GM18951 (cell line): ENCODE measurements around the gene TNFRSF14.
A peak's percentile ranks its signal among the peaks of the same experiment; 100 is the strongest.
"Not testable (repeated sequence)": the region's sequence is repeated elsewhere in the genome, so short reads cannot be mapped to it uniquely, and the experiment has no call there.

Experiments
- POLR2A ChIP-seq: IDR thresholded peaks from 4 replicates; pipeline ENCODE4 v1.6.1; 2011; ENCODE audit warnings: mild to moderate bottlenecking; ENCODE audit not compliant: insufficient read length, insufficient read depth; ENCODE audit errors: extremely low read depth
- in situ Hi-C: fragments of 300-500 bp; cut with MboI; formaldehyde crosslinking; loops from one replicate; pipeline ENCODE4 v1.12.0; 2022; ENCODE audit warnings: low sequenced_read_pairs, mixed read lengths, inconsistent platforms; ENCODE audit not compliant: unreplicated experiment

Gene TNFRSF14

GRCh38 chr1:2575801-2576663, 19.9 kb downstream of the TNFRSF14 start:
- in situ Hi-C loops, result no loop called here
- no peak for TF ChIP-seq POLR2A

- peak; percentile 25 for TF ChIP-seq POLR2A
- in situ Hi-C loops, result not testable (repeated sequence)
Observed at GRCh38 chr1:2577565-2578075, 21.4 kb downstream of the TNFRSF14 start.

DNA sequence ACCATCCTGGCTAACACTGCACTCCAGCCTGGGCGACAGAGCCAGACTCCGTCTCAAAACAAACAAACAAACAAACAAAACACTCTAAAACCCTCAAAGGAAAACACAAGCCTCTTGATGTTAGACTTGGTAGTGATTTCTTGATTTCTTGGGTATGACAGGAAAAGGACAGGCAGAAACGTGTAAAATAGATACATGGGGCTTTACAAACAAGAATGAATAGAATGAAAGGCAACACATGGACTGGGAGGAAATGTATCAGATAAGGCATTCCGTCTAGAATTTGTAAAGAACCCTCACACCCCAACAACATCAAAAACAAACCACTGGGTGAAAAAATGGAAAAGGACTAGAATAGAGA, 22.6 kb downstream of the TNFRSF14 start:
- in situ Hi-C loops, result no loop called here
- TF ChIP-seq POLR2A, result no peak

DNA sequence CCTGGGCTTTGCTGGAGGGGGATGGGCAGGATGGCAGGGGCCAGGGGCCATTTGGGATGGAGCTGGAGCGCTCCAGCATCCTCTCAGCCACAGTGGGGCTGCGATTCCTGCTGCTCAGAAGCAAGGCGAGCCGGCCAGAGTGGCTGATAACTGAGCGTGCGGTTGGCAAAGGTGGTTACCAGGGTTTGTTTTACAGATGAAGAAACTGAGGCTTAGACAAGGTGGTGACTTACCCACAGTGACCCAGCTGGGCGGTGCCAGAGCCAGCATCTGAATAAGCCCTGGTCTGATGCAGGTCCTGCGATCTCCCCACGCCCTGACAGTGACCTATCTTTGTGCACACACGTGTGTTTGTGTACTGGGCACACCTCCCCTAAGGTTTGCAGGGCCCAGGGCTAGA, 24.5 kb downstream of the TNFRSF14 start:
- TF ChIP-seq POLR2A, result no peak
- in situ Hi-C loops, result no loop called here

DNA sequence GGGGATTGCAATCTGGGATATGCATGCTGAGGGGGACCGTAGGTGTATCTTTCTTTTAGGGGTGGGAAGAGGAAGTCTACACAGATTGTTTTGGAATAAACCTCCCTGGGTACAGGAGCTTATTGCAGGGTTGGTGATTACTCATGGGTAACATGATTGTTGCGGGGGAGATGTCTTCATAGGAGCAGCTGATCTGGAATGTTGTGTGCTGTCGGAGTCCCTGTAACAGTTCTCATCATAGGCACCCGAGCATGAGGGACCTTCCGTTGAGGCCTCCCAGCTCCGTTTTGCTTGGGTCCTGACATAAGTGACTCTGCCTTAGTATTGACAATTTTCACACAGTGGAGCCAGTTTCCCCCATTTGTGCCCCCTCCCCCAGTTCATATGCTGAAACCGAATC, 26.2 kb downstream of the TNFRSF14 start:
- TF ChIP-seq POLR2A, result no peak
- in situ Hi-C loops, result no loop called here

GRCh38 chr1:2583331-2583791, 27.2 kb downstream of the TNFRSF14 start:
- in situ Hi-C loops, result no loop called here
- no peak for TF ChIP-seq POLR2A

GRCh38 chr1:2583871-2584351, 27.7 kb downstream of the TNFRSF14 start:
- in situ Hi-C loops, result no loop called here
- TF ChIP-seq POLR2A, result no peak

GRCh38 chr1:2584686-2585317, 28.6 kb downstream of the TNFRSF14 start:
- in situ Hi-C loops, result no loop called here

DNA sequence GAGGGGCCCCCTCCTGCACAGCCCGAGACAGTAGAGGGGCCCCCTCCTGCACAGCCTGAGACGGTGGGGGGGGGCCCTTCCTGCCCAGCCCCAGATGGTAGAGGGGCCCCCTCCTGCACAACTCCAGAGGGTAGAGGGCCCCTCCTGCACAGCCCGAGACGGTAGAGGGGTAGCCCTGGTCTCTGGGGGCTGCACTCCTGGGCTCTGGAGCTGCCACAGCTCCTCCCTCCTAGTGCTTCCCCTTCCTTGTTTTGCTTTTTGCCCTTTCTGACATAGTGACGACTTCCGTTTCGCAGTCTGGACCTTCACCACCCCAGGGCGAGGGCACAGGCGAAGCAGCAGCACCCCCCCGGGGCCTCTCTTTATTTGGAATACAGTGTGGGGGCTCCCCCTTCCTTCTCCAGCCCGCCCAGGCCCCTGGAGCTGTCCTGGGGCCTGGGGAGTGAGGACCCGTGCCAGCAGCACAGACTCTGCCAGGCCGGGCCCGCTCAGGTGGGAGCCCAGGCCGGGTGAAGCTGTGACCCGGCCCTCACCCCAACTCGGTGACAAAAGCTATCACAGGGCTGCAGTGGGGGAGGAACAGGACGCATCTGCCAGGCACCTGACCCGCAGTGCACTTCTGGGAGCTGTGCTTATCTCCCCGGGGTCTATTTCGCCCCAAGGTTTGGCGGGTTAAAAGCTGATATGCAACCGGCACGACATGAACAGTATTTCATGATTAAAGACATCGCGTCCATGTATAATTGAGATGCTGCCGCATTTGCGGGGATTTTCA, 29.3 kb downstream of the TNFRSF14 start:
- in situ Hi-C loops, result no loop called here
- peak; percentile 63 for TF ChIP-seq POLR2A

More at GRCh38 chr1:2584686-2585317, 28.6 kb downstream of the TNFRSF14 start:
- peak; percentile 16 for TF ChIP-seq POLR2A

DNA sequence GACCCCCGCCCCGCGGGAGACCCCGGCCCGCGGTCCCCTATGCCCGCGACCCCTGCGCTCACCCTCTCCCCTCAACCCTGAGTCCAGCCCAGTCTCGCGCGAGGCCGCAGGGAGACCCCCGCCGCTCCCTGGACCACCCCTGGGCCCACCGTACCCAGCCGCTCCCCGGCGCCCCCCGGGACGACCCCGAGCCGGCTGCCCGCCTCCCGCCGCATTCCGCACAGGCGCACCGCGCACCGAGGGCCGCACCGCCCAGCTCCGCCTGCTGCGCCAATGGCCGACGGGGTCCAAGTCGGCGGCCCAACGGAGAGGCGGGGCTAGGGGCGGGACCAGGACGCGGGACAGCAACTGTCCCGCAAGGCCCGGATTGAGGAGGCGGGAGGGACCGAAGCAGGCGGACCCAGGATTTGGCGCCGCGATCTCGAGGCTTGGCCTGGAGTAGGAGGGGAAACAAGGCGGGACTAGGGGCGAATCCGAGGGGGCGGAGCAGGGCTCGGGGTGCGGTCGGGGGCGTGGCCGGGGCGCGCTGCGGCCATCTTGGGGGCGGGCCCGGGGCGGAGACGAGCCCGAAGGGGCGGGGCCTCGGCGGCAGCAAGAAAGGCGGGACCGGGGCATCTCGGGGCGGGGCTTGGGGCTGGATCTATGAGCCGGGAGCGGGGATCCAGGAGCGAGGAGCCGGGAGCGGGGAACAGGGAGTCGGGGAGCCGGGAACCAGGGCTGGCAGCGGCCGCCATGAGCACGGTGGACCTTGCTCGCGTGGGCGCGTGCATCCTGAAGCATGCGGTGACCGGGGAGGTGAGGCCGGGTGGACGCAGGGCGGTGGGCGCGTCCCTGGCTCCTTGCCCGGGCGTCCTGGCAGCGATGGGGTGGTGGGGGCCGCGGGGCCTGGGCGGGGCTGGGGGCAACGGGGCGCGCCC, 30.2 kb downstream of the TNFRSF14 start, which contains the start of gene PRXL2B:
Gene PRXL2B, plus strand, starts transcription at position 624 of the 917 bp plus-strand sequence. Its CDS starts 109 bp downstream, at position 733.
- in situ Hi-C loops, result no loop called here
- peak; percentile 69 for TF ChIP-seq POLR2A

DNA sequence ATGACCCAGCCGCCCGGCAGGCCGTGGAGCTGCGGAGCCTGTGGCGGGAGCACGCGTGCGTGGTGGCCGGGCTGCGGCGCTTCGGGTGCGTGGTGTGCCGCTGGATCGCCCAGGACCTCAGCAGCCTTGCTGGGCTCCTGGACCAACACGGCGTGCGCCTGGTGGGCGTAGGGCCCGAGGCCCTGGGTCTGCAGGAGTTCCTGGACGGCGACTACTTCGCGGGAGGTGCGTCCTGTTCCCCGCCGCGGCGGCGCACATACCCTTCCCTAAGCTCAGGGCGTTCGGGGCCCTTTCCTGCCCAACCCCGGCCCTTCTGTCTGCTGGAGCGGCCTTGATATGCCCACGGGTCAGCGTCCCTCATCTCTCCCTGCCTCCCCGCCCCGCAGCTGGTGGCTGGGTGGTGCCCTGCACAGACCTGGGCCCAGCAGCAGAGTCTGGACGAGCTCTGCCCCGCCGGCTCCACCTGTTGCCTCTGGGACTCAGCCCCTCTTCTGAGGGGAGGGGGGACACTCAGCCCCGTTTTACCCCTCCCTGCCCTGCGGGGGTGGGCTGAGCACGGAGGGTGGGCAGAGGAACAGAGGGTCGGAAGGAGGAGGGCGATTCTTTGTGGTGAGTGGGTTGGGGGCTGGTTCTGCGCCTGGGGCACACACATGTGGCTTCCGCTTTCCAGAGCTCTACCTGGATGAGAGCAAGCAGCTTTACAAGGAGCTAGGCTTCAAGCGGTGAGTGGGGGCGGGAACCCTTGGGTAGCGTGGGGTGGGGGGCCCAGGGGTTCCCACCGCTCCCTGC, 31.1 kb downstream of the TNFRSF14 start:
- no peak for TF ChIP-seq POLR2A
- in situ Hi-C loops, result no loop called here
